NCI-H2029 (cell line): Measurements from ENCODE around the gene ZNF865.

Experiments
- DNase-seq: peaks from one replicate; lab custom pipeline; 2025; lab: John Stamatoyannopoulos, UW

ZNF865 gene

DNA sequence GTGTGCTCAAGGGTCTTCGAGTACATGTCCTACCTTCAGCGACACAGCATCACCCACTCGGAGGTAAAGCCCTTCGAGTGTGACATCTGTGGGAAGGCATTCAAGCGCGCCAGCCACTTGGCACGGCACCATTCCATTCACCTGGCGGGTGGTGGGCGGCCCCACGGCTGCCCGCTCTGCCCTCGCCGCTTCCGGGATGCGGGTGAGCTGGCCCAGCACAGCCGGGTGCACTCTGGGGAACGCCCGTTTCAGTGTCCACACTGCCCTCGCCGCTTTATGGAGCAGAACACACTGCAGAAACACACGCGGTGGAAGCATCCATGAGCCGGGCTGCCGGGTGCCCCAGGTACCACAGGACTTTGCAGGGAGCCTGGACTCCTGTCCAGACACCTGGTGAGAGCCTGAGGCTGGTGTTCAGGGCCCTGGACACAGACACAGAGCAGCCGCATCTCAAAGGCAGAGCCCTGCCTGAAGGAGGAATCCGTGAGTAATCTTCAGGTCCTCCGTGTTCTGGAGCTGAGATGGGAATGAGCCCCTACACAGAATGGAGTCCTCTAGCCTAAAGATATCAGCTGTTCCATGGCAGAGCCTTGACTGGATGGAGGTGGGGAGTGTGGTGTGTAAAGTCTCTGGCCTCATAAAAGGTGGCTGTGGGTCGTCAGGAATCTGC is 39.5 kb downstream of the ZNF865 start:
- no peak for DNase-seq

DNA sequence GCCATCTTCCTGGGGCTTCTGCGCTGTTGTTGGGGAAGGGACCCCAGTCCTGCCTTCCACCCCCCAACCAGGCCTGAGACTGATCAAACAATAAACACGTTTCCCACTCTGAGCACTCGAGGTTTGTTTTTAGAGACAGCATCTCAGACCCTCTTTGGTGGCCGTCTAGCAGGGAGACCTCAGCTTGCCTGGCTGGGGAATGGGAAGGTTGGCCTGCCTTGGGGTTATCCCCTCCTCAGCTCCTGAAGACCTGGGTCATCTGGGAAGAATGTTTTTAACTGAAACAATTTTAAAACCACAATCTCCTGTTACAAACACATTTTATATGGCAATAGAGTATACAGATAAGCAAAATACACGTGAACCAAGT is 40.0 kb downstream of the ZNF865 start:
- DNase-seq, result no peak

DNA sequence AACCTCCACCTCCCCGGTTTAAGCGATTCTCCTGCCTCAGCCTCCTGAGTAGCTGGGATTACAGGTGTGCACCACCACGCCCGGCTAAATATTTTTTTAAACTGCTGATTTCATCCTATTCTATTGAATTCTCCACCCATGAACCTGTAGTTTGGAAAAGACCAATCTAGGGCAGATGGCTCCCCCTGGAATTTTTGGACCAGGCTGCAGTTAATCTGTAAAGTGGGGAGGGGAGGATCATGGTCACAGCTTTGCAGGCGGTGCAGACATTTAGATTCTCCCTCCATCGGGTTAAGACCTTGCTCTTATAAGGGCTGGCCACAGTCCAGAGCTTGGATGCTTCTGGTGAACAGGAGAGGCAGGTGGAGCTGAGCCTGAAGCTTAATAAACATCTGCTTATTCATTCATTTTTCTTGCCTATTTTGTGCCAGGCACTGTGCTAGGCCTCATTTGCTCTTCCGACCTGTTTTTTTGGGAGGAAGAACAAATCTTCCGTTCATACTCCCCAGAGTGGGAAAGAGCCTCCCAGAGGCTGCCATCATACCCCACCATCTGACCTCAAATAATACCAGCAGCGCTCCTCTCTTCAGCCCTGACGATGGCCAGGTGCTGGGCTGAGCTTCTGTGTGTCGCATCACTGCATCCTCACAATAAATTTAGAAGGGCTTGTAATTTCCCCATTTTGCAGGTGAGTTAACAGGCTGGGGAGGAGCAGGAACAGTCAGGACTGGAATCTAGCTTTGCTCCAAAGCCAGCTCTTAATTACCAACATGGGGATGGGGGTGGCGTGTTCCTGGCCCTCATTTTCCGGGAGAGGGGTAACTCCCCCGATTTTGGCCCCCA is 41.7 kb downstream of the ZNF865 start:
- peak; percentile 35 for DNase-seq

DNA sequence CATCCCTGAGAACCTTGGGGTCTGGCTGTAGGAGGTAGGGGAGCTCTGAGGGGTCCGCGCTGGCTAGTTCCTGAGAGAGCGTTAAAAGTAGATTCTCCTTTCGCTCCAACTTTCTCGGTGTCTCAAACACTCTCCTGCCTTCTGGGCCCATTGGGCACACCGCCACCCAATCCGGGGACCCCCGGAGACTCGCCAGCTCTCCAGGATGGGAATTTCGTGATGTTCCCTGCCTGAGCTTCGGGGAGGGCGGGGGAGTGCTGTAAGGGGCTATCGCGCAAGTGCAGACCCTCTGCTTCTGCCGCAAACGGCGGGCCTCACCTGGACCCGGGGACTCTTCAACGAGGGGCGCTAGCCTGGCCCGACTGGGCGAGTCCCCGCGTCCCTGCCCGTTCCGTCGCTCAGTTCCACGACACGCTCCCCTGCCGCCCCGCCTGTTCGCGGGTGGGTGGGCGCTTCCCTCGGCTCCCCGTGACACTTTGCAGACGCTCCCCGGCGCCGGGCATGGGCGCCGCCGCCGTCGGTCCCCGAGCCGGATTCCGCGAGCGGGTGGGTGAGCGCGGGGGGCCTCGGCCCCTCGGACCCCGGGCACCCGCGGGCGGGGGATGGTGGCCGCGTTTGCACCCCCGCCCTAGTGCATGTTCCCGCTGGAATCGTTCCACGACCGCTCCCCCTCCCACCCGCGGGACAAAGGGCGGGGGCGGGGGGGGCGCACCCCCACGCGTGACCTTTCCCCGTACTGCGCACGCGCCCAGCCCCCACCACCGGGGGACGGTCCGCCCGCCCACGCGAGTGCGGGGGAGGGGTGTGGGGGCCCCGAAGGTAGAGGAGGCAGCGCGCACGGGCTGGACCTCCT is 42.5 kb downstream of the ZNF865 start, which contains the start of gene CCDC106:
TSS of gene CCDC106 (plus strand) at position 481 of the 853 bp plus-strand sequence. CDS start 835 bp downstream, outside the sequence.
- DNase-seq, result no peak

DNA sequence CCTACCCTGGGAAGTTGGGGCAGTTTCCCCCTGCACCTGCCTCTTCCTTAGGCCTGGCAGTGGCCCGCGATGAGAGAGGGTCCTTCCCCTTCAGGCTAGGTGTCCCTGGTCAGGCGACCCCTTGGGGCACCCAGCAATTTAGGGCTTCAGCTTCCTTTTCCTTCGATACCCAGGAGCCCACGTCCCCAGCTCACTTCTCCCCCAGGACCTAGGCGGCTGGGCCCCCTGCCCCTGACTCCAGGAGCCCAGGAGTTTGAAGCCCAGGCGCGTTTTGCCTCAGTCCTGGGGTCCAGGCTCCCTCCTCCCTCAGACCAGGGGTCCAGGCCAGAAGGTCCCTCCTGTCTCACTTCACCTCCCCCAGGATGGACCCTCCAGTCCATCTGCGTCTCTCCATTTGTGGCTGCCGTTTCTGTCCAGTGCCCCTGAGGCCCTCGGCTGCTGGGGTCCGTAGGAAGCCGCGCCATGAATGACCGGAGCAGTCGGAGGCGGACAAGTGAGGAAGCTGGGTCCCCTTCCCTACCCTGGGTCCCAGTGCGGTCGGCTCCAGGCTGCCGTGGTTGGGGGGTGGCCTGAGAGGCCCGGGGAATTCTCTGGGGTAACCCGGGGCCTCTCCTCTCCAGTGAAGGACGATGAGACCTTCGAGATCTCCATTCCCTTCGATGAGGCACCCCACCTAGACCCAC is 43.3 kb downstream of the ZNF865 start:
- DNase-seq, result no peak

DNA sequence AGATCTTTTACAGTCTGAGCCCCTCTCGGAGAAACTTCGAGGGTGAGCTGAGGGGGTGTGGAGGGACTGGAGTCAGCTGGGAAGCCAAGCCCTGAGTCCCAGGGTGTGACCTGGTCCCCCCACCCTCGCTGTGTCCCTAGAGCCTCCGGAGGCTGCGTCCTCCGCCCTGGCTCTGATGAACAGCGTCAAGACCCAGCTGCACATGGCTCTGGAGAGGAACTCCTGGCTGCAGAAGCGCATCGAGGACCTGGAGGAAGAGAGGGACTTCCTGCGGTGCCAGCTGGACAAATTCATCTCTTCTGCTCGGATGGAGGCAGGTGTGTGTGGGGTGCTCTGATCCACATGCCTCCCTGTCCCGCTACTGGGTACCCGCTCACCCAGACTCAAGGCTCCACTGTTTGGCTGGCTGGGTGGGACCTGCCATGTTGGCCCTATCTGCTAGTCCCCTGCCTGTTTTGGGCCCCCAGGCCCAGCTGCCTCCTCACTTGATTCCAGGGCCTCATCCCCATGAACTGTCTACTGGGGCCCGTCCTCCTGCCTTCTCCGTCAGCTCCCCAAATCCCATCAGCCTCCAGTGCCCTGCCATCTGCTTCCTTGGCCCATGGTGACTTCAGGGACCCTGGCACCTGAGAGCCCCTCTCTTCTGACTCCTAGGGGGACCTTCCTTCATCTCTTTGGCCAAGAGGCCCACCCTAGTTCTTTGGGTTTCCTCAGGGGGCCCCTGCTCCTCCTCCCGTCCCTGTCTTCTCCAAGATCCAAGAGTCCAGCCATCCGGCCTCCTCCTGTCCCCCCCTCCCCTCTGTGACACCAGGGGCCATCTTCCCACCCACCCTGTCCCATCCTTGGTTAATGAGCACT is 44.0 kb downstream of the ZNF865 start:
- DNase-seq, result no peak

DNA sequence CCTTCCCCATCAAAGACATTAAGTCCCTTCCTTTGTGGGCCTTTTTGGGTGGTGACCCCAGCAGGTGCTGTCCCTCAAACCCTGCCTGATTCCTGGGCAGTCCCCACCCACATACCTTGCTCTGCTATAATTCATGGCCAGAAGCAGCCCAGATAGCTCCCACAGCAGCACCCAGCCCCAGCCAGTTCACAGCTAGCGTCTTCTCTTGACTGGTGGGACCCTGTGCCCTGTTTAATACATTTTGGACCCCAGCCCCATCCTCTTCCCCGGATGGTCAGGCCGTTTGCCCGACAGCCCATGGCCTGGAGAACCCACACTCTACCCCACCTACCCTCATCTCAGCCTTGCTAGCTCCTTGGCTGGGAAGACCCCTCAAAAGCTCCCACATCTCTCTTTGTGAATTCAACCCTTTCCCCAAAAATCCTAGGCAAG is 44.7 kb downstream of the ZNF865 start:
- DNase-seq, result no peak

DNA sequence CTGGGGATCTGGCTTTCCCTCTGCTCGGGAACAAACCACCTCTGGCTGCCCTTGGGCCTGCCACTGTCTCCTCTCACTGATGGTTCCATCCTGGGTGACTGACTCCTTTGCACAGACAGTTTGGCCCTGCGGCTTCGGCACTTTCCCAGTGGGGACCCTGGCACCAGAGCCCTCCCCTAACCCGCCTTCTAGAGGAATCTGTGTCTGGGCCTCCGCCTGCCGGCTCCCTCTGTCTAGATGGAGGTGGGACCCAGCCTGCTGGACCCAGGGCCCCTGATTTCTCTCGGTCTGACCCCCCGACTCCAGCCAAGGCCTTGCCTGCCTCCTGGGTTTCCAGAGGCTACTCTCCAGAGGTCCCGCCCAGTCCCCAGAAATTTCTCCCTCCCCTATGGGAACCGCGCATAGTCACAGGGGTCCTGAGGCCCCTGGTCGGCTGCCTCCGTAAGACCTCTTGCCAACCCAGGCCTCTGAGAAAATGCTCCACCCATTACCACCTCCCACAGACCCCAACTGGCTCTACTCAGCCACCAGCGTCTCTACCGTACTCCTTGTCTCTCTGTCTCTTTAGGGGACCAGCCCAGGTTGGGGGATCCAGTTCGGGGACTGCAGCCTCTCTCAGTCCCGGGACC is 45.3 kb downstream of the ZNF865 start:
- DNase-seq, result no peak

DNA sequence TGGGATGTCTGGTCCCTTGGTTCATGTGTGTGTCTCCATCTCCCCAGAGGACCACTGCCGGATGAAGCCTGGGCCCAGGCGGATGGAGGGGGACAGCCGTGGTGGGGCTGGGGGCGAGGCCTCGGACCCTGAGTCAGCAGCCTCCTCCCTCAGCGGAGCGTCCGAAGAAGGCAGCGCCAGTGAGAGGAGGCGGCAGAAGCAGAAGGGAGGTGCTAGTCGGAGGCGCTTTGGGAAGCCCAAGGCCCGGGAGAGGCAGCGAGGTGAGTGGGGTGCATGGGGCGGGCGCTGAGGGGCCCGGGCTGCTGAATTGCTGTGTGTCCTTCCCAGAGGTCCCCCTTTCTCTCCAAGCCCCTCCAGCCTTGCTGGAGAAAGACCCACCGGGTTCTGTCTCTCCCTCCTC is 45.8 kb downstream of the ZNF865 start:
- DNase-seq, result no peak

DNA sequence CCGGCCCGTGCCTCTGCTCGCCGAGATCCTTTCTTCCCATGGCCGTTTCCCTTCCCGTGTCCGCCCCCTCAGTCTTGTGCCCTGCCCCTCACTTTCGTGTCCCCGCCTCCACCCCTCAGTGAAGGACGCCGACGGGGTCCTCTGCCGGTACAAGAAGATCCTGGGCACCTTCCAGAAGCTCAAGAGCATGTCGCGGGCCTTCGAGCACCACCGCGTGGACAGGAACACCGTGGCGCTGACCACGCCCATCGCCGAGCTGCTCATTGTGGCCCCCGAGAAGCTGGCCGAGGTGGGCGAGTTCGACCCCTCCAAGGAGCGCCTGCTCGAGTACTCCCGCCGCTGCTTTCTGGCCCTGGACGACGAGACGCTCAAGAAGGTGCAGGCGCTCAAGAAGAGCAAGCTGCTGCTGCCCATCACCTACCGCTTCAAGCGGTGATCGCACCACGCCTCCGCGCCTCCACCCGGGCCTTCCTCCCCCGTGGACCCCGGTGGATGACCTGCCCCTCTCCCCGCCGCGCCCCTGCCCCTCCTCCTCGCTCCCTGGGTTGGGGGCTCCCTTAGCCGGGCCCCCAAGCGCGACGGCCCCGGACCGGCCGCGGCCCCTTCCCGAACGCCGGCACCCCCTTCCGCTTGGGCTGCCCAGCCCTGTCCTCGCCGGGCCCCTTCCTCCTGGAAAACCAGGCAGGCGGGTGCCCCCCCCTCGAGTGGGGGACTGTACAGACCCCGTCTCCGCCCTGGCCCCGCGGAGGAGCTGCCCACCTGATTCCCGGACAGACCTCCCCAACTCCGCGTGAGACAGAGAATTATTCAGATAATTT is 47.1 kb downstream of the ZNF865 start:
- DNase-seq, result no peak

DNA sequence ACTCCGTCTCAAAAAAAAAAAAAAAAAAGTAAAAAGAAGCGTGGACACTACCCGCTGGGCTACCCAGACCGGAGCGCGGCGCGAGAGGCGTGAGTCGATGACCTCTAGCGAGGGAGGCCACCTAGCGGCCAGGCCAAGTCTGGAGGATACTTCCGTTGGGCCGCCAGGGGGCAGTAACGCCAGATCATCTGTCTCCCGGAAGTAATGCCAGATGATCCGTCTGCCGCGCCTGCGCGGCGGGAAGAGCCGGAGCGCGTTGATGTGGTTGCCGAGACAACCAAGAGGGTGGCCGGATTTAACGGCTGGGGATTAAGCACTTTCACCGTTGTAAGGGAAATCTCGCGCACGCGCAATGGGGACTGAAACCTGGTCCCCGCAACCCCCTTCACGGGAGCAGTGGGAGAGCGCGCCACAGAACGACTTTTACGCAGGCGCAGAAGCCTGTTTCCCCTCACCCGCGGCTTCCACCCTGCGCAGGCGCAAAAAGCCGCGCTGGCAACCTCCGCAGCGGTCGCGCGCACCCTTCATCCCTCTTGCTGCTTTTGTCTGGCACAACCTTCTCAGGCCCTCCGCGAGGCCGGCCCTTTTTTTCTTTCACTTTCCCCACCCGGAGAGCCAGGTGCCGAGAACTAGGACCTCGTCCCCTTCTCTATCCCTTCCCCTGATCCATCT is 48.3 kb downstream of the ZNF865 start:
- DNase-seq, result peak; percentile 98

DNA sequence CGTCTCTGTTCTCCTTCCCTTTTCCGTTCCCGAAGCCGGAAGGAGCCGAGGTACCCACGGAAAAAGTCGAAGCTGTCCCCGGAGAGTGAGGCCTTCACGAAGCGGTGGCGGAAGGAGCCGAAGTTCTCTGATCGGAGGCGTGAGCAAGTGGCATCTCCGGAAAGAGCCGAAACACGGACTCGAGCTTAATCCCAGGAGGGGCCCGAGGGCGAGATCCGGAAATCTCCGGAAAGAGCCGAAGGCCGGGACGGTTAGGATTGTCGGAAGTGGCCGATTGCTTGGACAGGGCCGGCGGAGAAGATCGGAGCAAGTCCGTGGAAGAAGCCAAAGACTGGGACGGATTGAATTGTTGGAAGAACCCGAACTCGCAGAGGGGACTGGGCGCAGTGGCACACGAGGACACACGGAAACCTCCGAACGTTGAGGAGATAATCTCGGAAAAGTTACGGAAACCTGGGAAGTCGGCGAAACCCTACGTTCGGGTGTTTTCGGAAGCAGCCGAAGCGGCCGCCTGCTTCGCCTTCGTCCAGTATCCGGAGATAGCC is 48.9 kb downstream of the ZNF865 start:
- DNase-seq, result peak; percentile 99

DNA sequence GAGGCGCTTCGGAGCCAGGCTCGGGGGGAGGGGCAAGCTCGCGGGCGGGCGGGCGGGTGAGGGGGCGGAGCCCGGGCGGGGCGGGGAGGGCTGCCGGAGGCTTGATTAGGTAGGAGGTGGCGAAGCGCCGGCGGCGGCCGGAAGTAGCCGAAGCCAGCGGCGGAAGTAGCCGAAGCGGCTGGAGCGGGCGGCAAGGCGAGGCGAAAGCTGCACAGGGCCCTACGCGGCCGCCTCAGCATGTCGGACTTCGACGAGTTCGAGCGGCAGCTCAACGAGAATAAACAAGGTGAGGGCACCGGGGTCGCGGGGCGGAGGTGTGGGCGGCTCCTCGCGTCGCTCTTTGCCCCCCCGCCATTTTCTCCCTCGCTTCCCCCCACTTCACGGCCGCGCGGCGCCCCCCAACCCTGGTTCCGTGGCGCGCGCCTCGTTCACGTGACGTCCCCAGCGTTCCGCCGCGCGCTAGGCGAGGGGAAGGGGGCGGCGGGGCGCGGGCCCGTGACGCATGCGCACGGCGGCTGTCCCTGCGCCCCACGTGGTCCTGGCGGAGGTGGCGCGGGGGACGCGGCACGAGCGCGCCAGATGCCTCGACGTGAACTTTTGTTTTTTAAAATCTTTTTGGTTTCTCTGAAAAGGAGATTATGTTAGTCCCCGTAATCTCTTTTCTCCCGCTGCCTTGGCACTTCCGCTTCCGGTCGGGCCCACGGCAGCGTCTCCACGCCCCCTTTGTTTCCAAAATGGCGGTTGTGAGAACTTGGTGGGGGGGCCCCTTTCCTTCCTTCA is 49.6 kb downstream of the ZNF865 start, which contains the start of gene U2AF2:
TSS of gene U2AF2 (plus strand) at position 168 of the 780 bp plus-strand sequence. CDS start at position 238, 70 bp downstream.
- peak; percentile 79 for DNase-seq

DNA sequence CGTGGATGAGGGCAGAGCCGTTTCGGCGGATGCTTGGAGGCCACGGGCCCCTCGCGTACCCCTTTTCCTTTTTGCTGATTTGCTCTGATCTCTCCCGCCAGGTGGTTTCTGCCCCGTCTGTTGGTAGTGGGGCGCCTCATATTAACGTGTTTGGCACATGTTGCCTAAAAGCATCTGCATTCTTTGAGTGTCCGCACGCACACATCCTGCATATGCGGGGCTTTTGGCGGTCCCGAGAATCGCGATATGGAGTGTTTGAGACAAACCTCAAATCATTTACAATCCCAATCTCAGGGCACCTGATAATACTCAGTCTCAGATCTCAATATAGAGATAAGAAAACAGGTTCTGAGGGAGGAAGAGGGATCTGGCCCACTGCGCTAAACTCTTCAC is 50.2 kb downstream of the ZNF865 start:
- no peak for DNase-seq

DNA sequence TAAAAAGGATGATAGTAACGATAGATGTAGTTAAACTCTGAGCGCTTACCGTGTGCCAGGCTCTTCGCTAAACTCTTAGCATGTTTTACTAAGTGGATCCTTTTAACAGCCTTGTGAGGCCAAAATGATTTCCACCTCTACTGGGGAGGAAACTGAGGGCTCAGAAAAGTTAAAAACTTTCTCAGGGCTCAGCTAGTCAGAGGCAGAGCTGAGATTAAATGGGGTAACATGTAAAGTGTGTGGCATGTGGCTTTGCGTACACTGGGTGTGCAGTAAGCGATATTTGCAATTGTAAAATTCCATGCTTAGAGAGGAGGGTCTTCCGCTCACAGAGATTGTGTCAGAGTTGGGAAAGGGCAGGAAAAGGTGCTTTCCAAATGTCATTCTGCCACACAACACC is 51.1 kb downstream of the ZNF865 start:
- no peak for DNase-seq

DNA sequence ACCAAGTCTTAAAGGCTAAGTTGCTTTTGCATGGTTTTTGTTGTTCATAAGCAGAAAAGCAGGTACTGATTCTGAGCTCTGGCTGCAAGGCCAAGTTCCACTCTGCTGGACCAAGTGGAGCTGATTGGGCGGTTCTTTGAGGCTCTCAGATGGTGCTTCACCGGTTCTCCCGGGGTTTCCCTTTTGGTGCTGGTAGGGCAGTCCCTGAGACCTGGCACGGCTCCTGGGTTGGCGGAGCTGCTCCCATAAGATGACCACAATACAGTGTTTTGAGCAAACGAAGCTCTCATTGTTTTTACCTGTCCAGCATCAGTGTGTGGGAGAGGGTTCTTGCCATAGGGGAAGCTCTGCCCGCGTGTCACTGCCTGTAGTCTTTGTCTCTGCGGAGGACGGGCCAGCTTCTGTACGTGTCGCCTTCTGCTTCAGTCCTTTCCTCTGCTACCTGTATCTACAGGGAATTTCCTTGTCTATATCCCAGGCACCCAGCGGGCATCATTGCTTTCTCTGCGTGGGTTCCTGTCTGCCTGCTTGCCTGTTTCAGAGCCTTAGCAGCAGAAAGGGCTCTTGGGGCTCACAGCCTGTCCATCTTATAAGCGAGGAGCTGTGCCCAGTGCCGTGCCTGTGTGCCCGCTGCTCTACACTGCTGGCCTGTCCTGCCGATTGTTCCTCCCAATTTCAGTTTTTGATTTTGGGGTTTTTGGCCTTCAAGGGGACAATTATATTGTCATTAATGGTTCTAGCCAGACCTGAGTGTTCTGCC is 51.7 kb downstream of the ZNF865 start:
- no peak for DNase-seq

DNA sequence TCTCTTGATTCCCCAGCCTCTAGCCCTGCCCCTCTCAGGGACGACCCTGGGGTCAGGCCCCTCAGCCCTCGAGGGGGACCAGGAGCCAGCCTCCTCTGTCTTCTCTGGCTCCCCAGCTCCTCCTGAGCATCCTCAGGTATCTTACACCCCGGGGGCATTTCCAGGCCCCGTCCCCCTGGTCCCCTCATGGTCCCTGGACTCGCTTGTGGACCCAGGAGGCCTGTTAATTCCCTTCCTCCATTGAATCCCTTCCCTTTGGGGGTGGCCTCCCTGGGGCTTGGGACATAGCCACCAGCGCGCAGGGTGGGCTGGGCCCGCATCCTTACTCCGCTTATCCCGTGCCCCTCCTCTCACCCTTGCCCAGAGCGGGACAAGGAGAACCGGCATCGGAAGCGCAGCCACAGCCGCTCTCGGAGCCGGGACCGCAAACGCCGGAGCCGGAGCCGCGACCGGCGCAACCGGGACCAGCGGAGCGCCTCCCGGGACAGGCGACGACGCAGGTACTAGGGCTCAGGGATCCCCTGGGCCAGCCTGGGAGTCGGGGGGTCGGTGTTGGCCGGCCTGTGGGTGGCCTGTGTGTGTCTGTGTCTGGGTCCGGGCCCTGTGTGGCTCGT is 53.5 kb downstream of the ZNF865 start:
- no peak for DNase-seq
